GM19193 (cell line): Measurements from ENCODE around the gene ACTL6B.

ENCODE experiments used
- POLR2A ChIP-seq: IDR thresholded peaks from 4 replicates; pipeline ENCODE4 v1.6.1; 2011; ENCODE audit not compliant: insufficient read depth, insufficient read length; ENCODE audit errors: extremely low read depth

Gene ACTL6B

GRCh38 chr7:100667331-100668068 is 11.3 kb upstream of the ACTL6B start:
- no peak for TF ChIP-seq POLR2A

GRCh38 chr7:100665168-100665726 is 9.0 kb upstream of the ACTL6B start:
- no peak for TF ChIP-seq POLR2A

DNA sequence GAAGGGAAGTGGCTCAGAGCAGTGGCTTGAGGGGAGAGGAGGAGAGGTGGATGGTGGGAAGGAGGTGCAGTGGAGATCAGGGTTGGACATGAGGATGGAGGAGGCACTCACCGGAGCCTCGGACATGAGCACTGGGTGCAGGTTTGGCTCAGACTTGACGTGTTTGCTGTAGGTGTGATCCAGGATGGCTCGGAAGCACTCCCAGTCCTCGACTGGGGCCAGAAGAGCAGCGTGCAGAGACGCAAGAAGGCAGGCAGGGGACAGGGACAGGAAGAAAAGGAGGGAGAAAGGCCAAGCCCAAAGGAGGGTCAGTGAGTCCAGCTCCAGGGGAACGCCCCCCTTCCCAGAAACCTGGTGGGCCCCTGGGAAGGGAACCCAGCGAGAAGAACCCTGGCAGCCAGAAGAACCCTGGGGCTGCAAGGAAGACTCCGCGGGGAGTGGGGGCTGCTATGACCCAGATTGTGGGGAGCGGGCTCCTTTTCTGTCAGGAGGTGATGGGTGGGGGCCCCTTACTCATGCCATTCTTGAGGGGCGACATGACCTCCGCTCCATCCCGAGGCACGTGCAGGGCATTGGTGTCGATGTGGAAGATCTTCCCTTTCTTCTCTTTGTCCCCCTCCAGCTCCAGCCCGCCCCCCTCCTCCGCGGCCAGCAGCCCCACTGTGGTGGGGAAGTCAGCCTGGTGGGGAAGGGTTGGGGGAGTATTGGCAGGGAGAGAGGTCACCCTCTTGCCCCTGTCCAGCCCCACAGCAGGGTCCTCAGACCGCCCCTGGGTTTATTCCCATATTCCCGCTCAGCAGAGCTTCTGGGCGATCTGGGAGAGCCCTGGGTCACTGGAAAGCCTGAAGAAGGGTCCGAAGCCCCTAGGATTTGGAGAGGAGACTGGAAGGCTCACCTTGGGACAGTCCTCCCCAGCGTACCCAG is 1.1 kb downstream of the ACTL6B start:
- no peak for TF ChIP-seq POLR2A

DNA sequence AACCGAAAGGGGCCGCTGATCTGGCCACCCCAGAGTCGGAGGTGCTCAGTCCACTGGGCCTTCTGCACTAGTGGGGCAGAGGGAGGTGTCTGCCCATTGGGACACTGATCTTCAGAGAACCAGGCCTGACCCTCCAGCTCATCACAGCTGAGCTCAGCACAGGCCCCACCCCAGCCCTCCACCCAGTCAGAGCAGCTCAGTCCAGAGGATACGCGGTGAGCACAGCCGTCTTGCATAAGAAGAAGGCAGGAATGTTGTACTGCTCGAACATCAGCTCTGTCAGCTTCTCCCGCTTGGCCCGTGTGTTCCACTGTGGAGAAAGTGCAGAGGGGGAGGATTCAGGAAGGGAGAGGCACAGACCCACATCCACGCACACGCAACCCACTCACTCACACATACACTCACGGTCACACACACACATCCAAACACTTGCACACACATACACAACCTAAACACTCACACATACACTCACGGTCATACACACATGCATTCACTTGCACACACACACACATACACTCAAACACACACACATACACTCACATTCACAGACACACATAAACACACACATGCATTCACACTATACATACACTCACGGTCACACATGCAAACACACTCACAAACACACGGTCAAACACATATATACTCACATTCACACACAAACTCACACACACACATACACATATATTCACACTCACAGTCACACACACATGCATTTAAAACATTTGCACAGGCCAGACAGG is 6.3 kb downstream of the ACTL6B start:
- no peak for TF ChIP-seq POLR2A

DNA sequence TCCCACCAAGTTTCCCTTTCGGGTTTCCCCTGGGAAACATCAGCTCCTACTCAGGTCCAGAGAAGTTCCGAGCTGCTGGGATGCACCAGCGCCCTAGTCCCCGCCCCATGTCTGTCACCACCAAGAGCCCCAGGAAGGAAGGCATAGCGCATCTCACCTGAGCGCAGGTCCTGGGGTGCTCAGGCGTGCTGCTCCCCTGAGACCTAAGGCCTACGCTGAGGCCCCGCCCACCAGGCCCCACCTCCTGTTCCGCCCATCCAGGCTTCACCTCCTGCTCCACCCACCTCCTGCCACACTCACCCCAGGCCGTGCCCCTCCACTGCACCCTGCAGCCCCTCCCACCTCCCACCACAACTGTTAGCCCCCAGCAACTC is 13.7 kb downstream of the ACTL6B start:
- no peak for TF ChIP-seq POLR2A

- no peak for TF ChIP-seq POLR2A
Observed at GRCh38 chr7:100641860-100642533, 14.3 kb downstream of the ACTL6B start.

DNA sequence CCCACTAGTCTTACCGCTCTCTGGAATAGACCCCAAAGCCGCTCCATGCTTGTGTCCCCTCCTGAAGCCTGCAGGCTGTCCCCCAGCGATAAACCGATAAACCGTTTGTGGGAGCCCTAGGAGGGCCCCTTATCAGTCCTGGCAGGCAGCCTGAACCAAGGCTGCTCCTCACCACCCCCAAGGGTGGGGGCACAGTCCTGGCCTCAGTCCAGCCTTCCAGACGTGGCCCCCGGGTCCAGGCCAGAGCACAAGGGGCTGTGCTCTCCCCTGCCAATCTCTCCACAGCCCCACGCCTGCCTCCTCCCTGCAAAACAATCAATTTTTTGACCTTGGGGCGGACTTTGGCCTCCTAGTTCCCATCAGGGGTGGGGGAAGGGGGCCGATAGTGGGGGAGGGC is 14.8 kb downstream of the ACTL6B start, which contains the start of gene TFR2:
TSS of gene TFR2 (minus strand) at position 90 of the 397 bp plus-strand sequence. CDS start at position 47, 43 bp downstream.
- TF ChIP-seq POLR2A, result no peak

DNA sequence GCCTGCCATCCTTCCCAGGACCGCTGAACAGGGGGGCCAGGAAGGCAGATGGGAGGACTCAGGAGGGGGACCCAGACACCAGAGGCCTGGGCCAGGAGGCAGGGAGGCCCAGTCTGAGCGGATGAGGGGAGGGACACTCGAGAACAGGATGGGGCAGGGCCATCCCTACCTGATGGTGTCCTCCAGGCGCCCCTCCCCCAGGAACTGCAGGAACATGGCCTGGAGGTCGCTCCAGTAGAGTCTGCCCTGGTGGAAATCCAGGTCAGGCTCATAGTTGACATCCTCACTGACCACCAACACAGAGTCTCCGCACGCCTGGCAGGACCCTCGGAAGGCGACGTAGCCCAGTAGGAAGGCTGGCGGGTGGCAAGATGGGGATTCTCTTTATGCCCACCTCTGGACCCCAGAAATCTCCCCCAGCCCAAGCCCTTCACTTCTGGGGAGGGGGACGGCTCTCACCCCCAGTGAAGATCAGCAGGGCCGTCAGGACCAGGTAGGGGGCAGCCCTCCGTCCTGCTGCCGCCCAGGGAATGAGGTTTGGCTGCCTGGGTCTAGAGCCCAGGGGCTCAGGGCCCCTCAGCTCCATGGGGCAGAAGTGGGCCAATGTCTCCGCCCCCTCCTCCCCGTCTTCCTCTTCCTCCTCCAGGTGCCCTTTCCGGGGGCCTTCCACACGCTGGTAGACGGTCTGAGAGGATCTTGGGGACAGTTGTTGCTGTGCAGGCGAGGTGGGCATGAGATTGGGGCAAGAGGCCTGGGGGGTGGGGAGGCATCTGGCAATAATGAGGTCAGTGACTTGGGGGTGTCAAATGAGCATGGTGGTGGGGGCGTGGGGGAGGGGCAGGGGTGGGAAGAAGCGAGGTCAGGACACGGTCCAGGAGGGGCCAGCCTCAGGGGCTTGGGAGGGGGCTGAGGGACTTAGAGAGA is 15.5 kb downstream of the ACTL6B start:
- TF ChIP-seq POLR2A, result no peak

DNA sequence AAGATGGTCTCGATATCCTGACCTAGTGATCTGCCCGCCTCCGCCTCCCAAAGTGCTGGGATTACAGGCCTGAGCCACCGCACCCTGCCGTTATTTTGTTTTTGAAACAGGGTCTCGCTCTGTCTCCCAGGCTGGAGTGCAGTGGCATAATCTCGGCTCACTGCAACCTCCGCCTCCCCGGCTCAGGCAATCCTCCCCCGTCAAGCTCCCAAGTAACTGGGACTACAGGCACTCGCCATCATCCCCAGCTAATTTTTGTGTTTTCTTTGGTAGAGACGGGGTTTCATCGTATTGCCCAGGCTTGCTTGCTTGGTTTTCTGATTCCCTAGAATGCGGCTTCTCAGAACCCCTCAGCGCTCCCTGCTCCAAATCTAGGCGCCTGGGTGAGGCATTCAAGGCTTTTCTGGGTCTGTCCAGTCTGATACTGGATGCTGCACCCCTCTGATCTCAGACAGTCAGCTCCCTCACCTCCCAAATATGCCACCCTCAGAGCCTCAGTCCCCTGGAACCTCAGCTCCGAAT is 16.2 kb downstream of the ACTL6B start:
- no peak for TF ChIP-seq POLR2A

GRCh38 chr7:100632951-100633717 is 23.1 kb downstream of the ACTL6B start:
- no peak for TF ChIP-seq POLR2A

GRCh38 chr7:100630066-100630465 is 26.2 kb downstream of the ACTL6B start:
- no peak for TF ChIP-seq POLR2A

DNA sequence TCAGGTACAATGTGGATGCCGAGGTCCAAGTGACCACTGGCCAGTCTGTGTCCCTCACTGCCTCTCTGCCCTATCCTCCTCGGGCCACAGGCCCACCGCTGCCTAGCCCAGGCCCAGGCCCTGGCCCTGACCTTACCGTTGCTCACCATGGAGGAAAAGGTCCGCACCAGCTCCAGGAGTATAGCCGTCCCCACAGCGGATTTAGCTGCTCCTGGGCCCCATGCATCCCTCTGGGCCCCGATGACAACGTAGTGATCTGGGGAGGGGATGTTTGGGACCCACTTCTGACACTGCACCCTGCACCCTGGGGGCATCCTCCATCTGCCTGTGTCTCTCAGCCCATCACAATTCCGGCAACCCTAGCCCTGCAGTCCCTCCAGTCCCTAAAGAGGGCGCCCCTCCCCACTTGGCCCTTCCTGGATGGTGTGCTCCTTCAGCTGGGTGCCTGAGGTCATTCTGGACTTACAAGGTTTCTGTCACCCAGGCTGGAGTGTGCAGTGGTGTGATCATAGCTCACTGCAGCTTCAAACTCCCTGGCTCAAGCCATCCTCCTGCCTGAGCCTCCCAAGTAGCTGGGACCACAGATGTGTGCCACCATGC is 27.0 kb downstream of the ACTL6B start:
- no peak for TF ChIP-seq POLR2A
